ENCODE data around the gene OR2L2. TPM values are rescaled to one million over a fixed set of nuclear protein-coding genes. Genes with fewer than 3 reads are reported as not detected.

OR2L2 gene
- polyA plus RNA-seq (2013, experiment 1 of 4): not detected
- 0.05 TPM for polyA plus RNA-seq (2013, experiment 2 of 4)
- not detected for polyA plus RNA-seq (2013, experiment 3 of 4)
- not detected for polyA plus RNA-seq (2013, experiment 4 of 4)

- WGBS, 2 experiments: 33% methylated on average over 1 of the region's 2 CpGs; no CpG with 5 or more reads in 1 of the 2 experiments
- H3K36me3 ChIP-seq (ENCODE audit: control insufficient read depth, insufficient read depth, low read length): no peaks in the 10 kb centered on the region
- no peak within 1 kb of the TSS for H3K27ac ChIP-seq (ENCODE audit: insufficient read depth, low read depth, low read length, poor library complexity, severe bottlenecking)
- no peaks in the 10 kb centered on the region for H3K9me3 ChIP-seq (ENCODE audit: control insufficient read depth, low read length)
- no peak within 1 kb of the TSS for H3K4me3 ChIP-seq (ENCODE audit: insufficient read depth, low read depth, low read length)
- no peaks in the 10 kb centered on the region for H3K27me3 ChIP-seq (ENCODE audit: control insufficient read depth, insufficient read depth, low read length, poor library complexity, severe bottlenecking)
- no peaks in the 10 kb centered on the region for H3K4me1 ChIP-seq (ENCODE audit: control insufficient read depth, insufficient read depth, low read length)
These were observed at the start of gene OR2L2 for GRCh38 chr1:248029770-248030169. OR2L2 (plus strand) TSS chr1:248030070; CDS start chr1:248038268, 8,198 bp downstream.

DNA sequence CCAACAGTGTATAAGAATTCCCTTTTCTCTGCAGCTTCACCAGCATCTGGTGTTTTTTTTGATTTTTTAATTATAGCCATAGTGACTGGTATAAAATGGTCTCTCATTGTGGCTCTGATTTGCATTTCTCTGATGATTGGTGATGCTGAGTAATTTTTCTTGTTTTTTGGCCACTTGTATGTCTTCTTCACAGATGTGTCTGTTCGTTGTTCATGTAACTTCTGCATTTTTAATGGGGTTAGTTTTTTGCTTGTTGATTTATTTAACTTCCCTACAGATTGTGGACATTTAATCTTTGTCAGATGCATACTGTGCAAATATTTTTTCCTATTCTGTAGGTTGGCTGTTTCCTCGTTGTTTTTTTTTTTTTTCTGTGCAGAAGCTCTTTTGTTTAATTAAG is 36.9 kb upstream of the OR2L2 start:
- no peak overlapping the region for H3K27ac ChIP-seq (ENCODE audit: insufficient read depth, low read depth, low read length, poor library complexity, severe bottlenecking)
- H3K27me3 ChIP-seq (ENCODE audit: control insufficient read depth, insufficient read depth, low read length, poor library complexity, severe bottlenecking): no peaks in the 10 kb centered on the region
- 50 to 74% methylated on average over 2 of the region's 2 CpGs for WGBS, 2 experiments
- peaks cover 9% of the 10 kb centered on the region for H3K9me3 ChIP-seq (ENCODE audit: control insufficient read depth, low read length)
- H3K36me3 ChIP-seq (ENCODE audit: control insufficient read depth, insufficient read depth, low read length): no peaks in the 10 kb centered on the region
- H3K4me3 ChIP-seq (ENCODE audit: insufficient read depth, low read depth, low read length): no peak overlapping the region
- H3K4me1 ChIP-seq (ENCODE audit: control insufficient read depth, insufficient read depth, low read length): no peaks in the 10 kb centered on the region

GRCh38 chr1:247998811-247999210 is 31.1 kb upstream of the OR2L2 start:
- Histone ChIP-seq H3K9me3 (ENCODE audit: control insufficient read depth, low read length) (peaks cover 9% of the 10 kb centered on the region), H3K4me1 (ENCODE audit: control insufficient read depth, insufficient read depth, low read length) (no peaks in the 10 kb centered on the region), H3K4me3 (ENCODE audit: insufficient read depth, low read depth, low read length) (no peak overlapping the region), H3K27me3 (ENCODE audit: control insufficient read depth, insufficient read depth, low read length, poor library complexity, severe bottlenecking) (no peaks in the 10 kb centered on the region), H3K36me3 (ENCODE audit: control insufficient read depth, insufficient read depth, low read length) (no peaks in the 10 kb centered on the region), H3K27ac (ENCODE audit: insufficient read depth, low read depth, low read length, poor library complexity, severe bottlenecking) (no peak overlapping the region)
- WGBS, 2 experiments: 36 to 43% methylated on average over 2 of the region's 2 CpGs

- Histone ChIP-seq H3K9me3 (ENCODE audit: control insufficient read depth, low read length) (peaks cover under 1% of the 10 kb centered on the region), H3K36me3 (ENCODE audit: control insufficient read depth, insufficient read depth, low read length) (no peaks in the 10 kb centered on the region), H3K27me3 (ENCODE audit: control insufficient read depth, insufficient read depth, low read length, poor library complexity, severe bottlenecking) (no peaks in the 10 kb centered on the region), H3K4me1 (ENCODE audit: control insufficient read depth, insufficient read depth, low read length) (no peaks in the 10 kb centered on the region), H3K4me3 (ENCODE audit: insufficient read depth, low read depth, low read length) (no peak overlapping the region), H3K27ac (ENCODE audit: insufficient read depth, low read depth, low read length, poor library complexity, severe bottlenecking) (no peak overlapping the region)
- 70 to 100% methylated on average over 1 of the region's 1 CpG for WGBS, 2 experiments
These were observed 29.7 kb upstream of the OR2L2 start for GRCh38 chr1:248000169-248000568.

DNA sequence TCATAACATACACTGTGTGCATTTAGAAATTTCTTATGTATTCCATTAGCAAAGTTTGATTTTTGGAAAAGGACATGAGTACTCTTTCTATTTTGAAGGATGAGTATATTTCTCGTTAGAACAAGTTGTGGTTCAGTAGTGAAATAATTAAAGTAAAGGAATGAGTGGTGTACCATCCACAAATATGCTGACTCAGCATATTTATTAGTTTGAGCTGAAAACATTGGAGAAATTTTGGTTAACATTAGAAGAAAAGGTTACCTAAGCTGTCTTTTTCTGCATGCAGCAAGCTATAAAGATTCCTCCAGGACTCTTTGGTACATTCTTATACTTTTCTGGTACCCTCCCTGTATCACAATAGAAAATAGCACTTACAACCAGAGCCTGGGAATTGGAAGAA is 22.1 kb upstream of the OR2L2 start:
- WGBS, 2 experiments: 36 to 75% methylated on average over 1 of the region's 1 CpG
- Histone ChIP-seq H3K27me3 (ENCODE audit: control insufficient read depth, insufficient read depth, low read length, poor library complexity, severe bottlenecking) (no peaks in the 10 kb centered on the region), H3K4me1 (ENCODE audit: control insufficient read depth, insufficient read depth, low read length) (no peaks in the 10 kb centered on the region), H3K36me3 (ENCODE audit: control insufficient read depth, insufficient read depth, low read length) (no peaks in the 10 kb centered on the region), H3K9me3 (ENCODE audit: control insufficient read depth, low read length) (no peaks in the 10 kb centered on the region), H3K27ac (ENCODE audit: insufficient read depth, low read depth, low read length, poor library complexity, severe bottlenecking) (no peak overlapping the region), H3K4me3 (ENCODE audit: insufficient read depth, low read depth, low read length) (no peak overlapping the region)

DNA sequence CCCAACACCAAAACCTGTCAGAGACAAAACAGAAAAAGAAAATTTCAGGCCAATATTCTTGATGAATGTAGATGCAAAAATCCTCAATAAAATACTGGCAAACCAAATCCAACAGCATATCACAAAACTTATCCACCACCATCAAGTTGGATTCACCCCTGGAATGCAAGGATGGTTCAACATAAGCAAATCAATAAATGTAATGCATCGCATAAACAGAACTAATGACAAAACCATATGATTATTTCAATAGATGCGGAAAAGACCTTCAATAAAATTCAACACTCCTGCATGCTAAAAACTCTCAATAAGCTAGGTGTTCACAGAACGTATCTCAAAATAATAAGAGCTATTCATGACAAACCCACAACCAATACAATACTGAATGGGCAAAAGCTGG is 20.2 kb upstream of the OR2L2 start:
- 73 to 79% methylated on average over 3 of the region's 3 CpGs for WGBS, 2 experiments
- Histone ChIP-seq H3K4me1 (ENCODE audit: control insufficient read depth, insufficient read depth, low read length) (no peaks in the 10 kb centered on the region), H3K27me3 (ENCODE audit: control insufficient read depth, insufficient read depth, low read length, poor library complexity, severe bottlenecking) (no peaks in the 10 kb centered on the region), H3K9me3 (ENCODE audit: control insufficient read depth, low read length) (no peaks in the 10 kb centered on the region), H3K4me3 (ENCODE audit: insufficient read depth, low read depth, low read length) (no peak overlapping the region), H3K36me3 (ENCODE audit: control insufficient read depth, insufficient read depth, low read length) (no peaks in the 10 kb centered on the region), H3K27ac (ENCODE audit: insufficient read depth, low read depth, low read length, poor library complexity, severe bottlenecking) (no peak overlapping the region)

DNA sequence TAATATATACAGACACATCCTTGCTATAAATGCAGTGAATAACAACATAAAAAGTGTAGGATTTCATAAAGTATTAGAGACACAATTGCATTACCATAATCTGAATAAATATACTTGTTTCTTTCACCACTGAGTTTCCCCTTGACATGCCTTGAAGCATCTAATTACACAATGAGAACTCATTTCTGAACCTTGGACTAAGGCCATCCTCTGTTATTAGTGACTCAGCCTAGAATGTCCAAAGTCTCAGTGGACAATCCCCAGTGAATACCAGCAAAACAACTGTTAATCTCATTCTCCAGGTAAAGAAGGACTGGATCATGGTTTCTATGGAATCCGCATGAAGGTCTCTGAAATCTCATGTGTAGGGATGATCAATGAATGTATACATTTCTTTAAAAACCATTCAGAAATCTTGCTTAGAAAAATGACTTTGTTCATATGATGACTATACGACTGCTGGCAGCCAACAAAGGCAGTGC is 16.6 kb upstream of the OR2L2 start, which contains the start of gene OR2L5:
TSS of gene OR2L5 (plus strand) at position 432 of the 482 bp plus-strand sequence. CDS start 8,288 bp downstream, outside the sequence.
- Histone ChIP-seq H3K4me1 (ENCODE audit: control insufficient read depth, insufficient read depth, low read length) (no peaks in the 10 kb centered on the region), H3K4me3 (ENCODE audit: insufficient read depth, low read depth, low read length) (no peak within 1 kb of the TSS), H3K27me3 (ENCODE audit: control insufficient read depth, insufficient read depth, low read length, poor library complexity, severe bottlenecking) (no peaks in the 10 kb centered on the region), H3K27ac (ENCODE audit: insufficient read depth, low read depth, low read length, poor library complexity, severe bottlenecking) (no peak within 1 kb of the TSS), H3K36me3 (ENCODE audit: control insufficient read depth, insufficient read depth, low read length) (no peaks in the 10 kb centered on the region), H3K9me3 (ENCODE audit: control insufficient read depth, low read length) (no peaks in the 10 kb centered on the region)
- 82 to 83% methylated on average over 2 of the region's 2 CpGs for WGBS, 2 experiments

DNA sequence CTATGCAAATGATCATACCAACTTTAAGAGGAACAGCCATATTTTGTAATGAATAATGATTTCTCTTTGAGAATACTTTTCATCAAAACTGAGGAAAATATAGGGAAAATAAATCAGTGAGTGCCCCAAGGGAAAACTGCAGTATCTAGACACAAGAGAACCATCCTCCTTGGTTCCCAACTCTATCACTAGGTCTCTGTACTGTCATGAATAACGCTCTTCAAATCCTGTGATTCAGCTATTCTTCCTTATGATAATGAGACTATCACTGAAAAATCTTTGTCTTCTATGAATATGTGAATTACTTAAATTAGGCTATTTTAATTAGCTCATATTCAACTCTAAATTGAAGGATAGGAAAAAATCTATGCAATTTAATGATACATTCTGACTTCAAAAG is 14.1 kb upstream of the OR2L2 start:
- Histone ChIP-seq H3K4me3 (ENCODE audit: insufficient read depth, low read depth, low read length) (no peak overlapping the region), H3K9me3 (ENCODE audit: control insufficient read depth, low read length) (no peaks in the 10 kb centered on the region), H3K27ac (ENCODE audit: insufficient read depth, low read depth, low read length, poor library complexity, severe bottlenecking) (no peak overlapping the region), H3K36me3 (ENCODE audit: control insufficient read depth, insufficient read depth, low read length) (no peaks in the 10 kb centered on the region), H3K27me3 (ENCODE audit: control insufficient read depth, insufficient read depth, low read length, poor library complexity, severe bottlenecking) (no peaks in the 10 kb centered on the region), H3K4me1 (ENCODE audit: control insufficient read depth, insufficient read depth, low read length) (no peaks in the 10 kb centered on the region)
- 80% methylated on average over 1 of the region's 1 CpG; no CpG with 5 or more reads in 1 of the 2 experiments for WGBS, 2 experiments

GRCh38 chr1:248045209-248045608 is 15.3 kb downstream of the OR2L2 start:
- Histone ChIP-seq H3K27ac (ENCODE audit: insufficient read depth, low read depth, low read length, poor library complexity, severe bottlenecking) (no peak overlapping the region), H3K36me3 (ENCODE audit: control insufficient read depth, insufficient read depth, low read length) (no peaks in the 10 kb centered on the region), H3K9me3 (ENCODE audit: control insufficient read depth, low read length) (peaks cover 12% of the 10 kb centered on the region), H3K4me3 (ENCODE audit: insufficient read depth, low read depth, low read length) (no peak overlapping the region), H3K27me3 (ENCODE audit: control insufficient read depth, insufficient read depth, low read length, poor library complexity, severe bottlenecking) (no peaks in the 10 kb centered on the region), H3K4me1 (ENCODE audit: control insufficient read depth, insufficient read depth, low read length) (no peaks in the 10 kb centered on the region)
- 79 to 80% methylated on average over 4 to 5 of the region's 5 CpGs for WGBS, 2 experiments

- H3K4me1 ChIP-seq (ENCODE audit: control insufficient read depth, insufficient read depth, low read length): no peaks in the 10 kb centered on the region
- H3K36me3 ChIP-seq (ENCODE audit: control insufficient read depth, insufficient read depth, low read length): no peaks in the 10 kb centered on the region
- no peaks in the 10 kb centered on the region for H3K27me3 ChIP-seq (ENCODE audit: control insufficient read depth, insufficient read depth, low read length, poor library complexity, severe bottlenecking)
- WGBS, 2 experiments: 50 to 53% methylated on average over 1 of the region's 2 CpGs
- H3K4me3 ChIP-seq (ENCODE audit: insufficient read depth, low read depth, low read length): no peak within 1 kb of the TSS
- no peak within 1 kb of the TSS for H3K27ac ChIP-seq (ENCODE audit: insufficient read depth, low read depth, low read length, poor library complexity, severe bottlenecking)
- peaks cover 15% of the 10 kb centered on the region for H3K9me3 ChIP-seq (ENCODE audit: control insufficient read depth, low read length)
These were observed 16.7 kb downstream of the OR2L2 start, which contains the start of gene OR2L3 for GRCh38 chr1:248046536-248046935. OR2L3 (plus strand) TSS chr1:248046836; CDS start chr1:248060682, 13,846 bp downstream.
